Measurements from ENCODE around the gene WRNIP1. TPM values are rescaled to one million over a fixed set of nuclear protein-coding genes. Genes with fewer than 3 reads are reported as not detected.
A peak's percentile ranks its signal among the peaks of the same experiment; 100 is the strongest.

The WRNIP1 gene
- total and polyA plus RNA-seq, 7 donors, result 41.0 to 56.6 (median 47.3) TPM

- intact Hi-C loops (cut with DNase I), result loop anchor here (10.0 kb wide), 1 partner anchor 119 kb away; no protein-coding TSS in a partner anchor
- Histone ChIP-seq H3K4me3 (no peak overlapping the region), H3K27ac (no peak overlapping the region), H3K27me3 (no peaks in the 10 kb centered on the region), H3K4me1 (peaks cover 0 to 9% (median 8%) of the 10 kb centered on the region in 4 donors), H3K9me3 (no peaks in the 10 kb centered on the region), H3K36me3 (no peaks in the 10 kb centered on the region)
- no peak for DNase-seq
- no peak for TF ChIP-seq EP300 (IDR thresholded peaks at IDR 0.05)
- TF ChIP-seq POLR2AphosphoS5 (IDR thresholded peaks at IDR 0.05), result no peak
- no peak for TF ChIP-seq CTCF (IDR thresholded peaks at IDR 0.05)
- no peak for TF ChIP-seq POLR2A (IDR thresholded peaks at IDR 0.05)
These were observed 11.4 kb upstream of the WRNIP1 start for GRCh38 chr6:2753743-2754142.

- WGBS, 2 donors, result 56 to 60% methylated on average over 3 of the region's 3 CpGs
- no peaks in the 10 kb centered on the region for H3K36me3 ChIP-seq
- no peak overlapping the region for H3K27ac ChIP-seq
- TF ChIP-seq POLR2AphosphoS5 (IDR thresholded peaks at IDR 0.05), result no peak
- TF ChIP-seq CTCF (IDR thresholded peaks at IDR 0.05), result no peak
- TF ChIP-seq EP300 (IDR thresholded peaks at IDR 0.05), result no peak
- TF ChIP-seq POLR2A (IDR thresholded peaks at IDR 0.05), result no peak
- no peak overlapping the region for H3K4me3 ChIP-seq
- intact Hi-C loops (cut with DNase I), result loop anchor here (10.0 kb wide), 1 partner anchor 120 kb away; no protein-coding TSS in a partner anchor
- no peaks in the 10 kb centered on the region for H3K27me3 ChIP-seq
- H3K9me3 ChIP-seq, result no peaks in the 10 kb centered on the region
- peaks cover 0 to 9% (median 8%) of the 10 kb centered on the region in 4 donors for H3K4me1 ChIP-seq
- no peak for DNase-seq
These were observed 10.8 kb upstream of the WRNIP1 start for GRCh38 chr6:2754393-2754792.

- Histone ChIP-seq H3K27me3 (no peaks in the 10 kb centered on the region), H3K9me3 (no peaks in the 10 kb centered on the region), H3K4me1 (peaks cover 0 to 8% (median 6%) of the 10 kb centered on the region in 4 donors), H3K36me3 (no peaks in the 10 kb centered on the region), H3K27ac (no peak overlapping the region), H3K4me3 (no peak overlapping the region)
- intact Hi-C loops (cut with DNase I), result loop anchor here (10.0 kb wide), 1 partner anchor 120 kb away; no protein-coding TSS in a partner anchor
- no peak for DNase-seq
- WGBS, 2 donors, result 81 to 85% methylated on average over 1 of the region's 1 CpG
- no peak for TF ChIP-seq POLR2A (IDR thresholded peaks at IDR 0.05)
- TF ChIP-seq EP300 (IDR thresholded peaks at IDR 0.05), result no peak
These were observed 10.3 kb upstream of the WRNIP1 start for GRCh38 chr6:2754911-2755310.

DNA sequence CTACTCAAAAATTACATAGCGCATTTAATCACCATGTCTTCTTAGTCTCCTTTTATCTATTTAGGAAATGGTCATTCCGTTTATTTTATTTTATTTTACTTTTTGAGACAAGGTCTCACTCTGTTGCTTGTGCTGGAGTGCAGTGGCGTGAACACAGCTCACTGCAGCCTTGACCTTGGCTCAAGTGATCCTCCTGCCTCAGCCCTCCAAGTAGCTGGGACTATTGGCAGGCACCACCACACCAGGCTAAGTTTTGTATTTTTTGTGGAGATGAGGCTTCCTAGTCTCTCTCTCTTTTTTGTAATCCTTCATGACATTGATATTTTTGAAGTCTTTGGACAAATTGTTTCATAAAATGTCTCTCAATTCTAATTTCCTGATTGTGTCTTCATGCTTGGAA is 9.7 kb upstream of the WRNIP1 start:
- H3K36me3 ChIP-seq, result no peaks in the 10 kb centered on the region
- TF ChIP-seq EP300 (IDR thresholded peaks at IDR 0.05), result no peak
- TF ChIP-seq CTCF (IDR thresholded peaks at IDR 0.05), result no peak
- no peak for TF ChIP-seq POLR2A (IDR thresholded peaks at IDR 0.05)
- no peak for TF ChIP-seq POLR2AphosphoS5 (IDR thresholded peaks at IDR 0.05)
- H3K27me3 ChIP-seq, result no peaks in the 10 kb centered on the region
- no peaks in the 10 kb centered on the region for H3K9me3 ChIP-seq
- intact Hi-C loops (cut with DNase I), result loop anchor here (10.0 kb wide), 1 partner anchor 121 kb away; no protein-coding TSS in a partner anchor
- DNase-seq, result no peak
- peaks cover 0 to 8% (median 6%) of the 10 kb centered on the region in 4 donors for H3K4me1 ChIP-seq
- 94 to 95% methylated on average over 3 of the region's 3 CpGs for WGBS, 2 donors
- H3K4me3 ChIP-seq, result no peak overlapping the region
- H3K27ac ChIP-seq, result no peak overlapping the region

DNA sequence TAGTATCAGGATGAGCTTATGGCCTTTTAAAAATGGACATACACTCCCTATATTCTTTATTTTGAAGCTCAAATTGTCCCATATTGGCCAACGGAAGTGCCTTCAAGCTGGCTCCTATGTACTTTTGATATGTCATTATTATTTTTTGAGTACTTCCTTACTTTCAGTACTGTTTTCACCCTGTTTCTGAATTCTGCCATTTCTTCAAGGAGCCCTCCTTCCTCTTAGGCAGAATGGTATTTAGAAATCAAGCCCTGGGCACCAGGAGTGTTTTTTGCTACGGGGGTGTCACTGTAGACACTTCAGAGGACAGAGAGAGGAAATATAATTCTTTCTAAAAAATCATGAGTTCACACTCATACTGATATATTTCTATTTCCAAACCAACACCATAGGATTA is 9.0 kb upstream of the WRNIP1 start:
- H3K4me1 ChIP-seq, result peaks cover 0 to 8% (median 6%) of the 10 kb centered on the region in 4 donors
- intact Hi-C loops (cut with DNase I), result loop anchor here (10.0 kb wide), 1 partner anchor 121 kb away; no protein-coding TSS in a partner anchor
- H3K27ac ChIP-seq, result peak overlapping the region in 1 of 4 donors; percentile 1
- no peak for DNase-seq
- H3K27me3 ChIP-seq, result no peaks in the 10 kb centered on the region
- no peaks in the 10 kb centered on the region for H3K36me3 ChIP-seq
- TF ChIP-seq POLR2AphosphoS5 (IDR thresholded peaks at IDR 0.05) (no peak), CTCF (IDR thresholded peaks at IDR 0.05) (no peak), EP300 (IDR thresholded peaks at IDR 0.05) (no peak), POLR2A (IDR thresholded peaks at IDR 0.05) (no peak)
- no peaks in the 10 kb centered on the region for H3K9me3 ChIP-seq
- H3K4me3 ChIP-seq, result no peak overlapping the region
- WGBS, 2 donors, result 86% methylated on average over 2 of the region's 2 CpGs

Measured in sigmoid colon (tissue), 7 donors.